Measurements from ENCODE around the gene CFAP410. TPM values are rescaled to one million over a fixed set of nuclear protein-coding genes. Genes with fewer than 3 reads are reported as not detected.
"Not testable (repeated sequence)": the region's sequence is repeated elsewhere in the genome, so short reads cannot be mapped to it uniquely, and the experiment has no call there.

CFAP410 gene
- total RNA-seq, 1 experiment from 2014 or later = 33.4 TPM

DNA sequence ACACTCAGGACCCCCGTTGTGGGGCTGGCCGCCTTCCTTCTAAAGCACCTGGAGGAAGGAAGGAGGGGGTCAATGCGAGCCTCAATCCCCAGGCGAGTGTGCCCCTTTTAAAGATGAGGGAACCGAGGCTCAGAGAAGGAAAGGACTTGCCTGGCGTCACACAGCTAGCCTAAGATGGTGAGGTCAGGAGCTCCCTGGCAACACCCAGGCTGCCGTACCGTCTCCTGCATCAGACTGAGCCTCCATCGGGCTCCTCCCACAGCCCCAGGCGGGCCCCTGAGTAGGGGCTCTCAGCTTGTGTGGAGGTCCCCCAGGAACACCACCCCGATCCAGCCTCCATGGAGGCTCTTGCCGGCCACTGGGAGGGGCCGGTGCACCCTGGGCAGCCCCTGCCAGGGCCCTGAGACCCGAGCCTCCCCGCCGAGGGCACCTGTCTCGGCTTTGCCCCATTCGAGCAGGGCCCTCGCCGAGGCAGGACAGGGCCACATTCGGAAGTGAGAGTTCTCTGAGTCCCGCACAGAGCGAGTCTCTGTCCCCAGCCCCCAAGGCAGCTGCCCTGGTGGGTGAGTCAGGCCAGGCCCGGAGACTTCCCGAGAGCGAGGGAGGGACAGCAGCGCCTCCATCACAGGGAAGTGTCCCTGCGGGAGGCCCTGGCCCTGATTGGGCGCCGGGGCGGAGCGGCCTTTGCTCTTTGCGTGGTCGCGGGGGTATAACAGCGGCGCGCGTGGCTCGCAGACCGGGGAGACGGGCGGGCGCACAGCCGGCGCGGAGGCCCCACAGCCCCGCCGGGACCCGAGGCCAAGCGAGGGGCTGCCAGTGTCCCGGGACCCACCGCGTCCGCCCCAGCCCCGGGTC is 53.8 kb downstream of the CFAP410 start, which contains the start of gene AIRE:
TSS of gene AIRE (plus strand) at position 739 of the 855 bp plus-strand sequence. CDS start 131 bp downstream, outside the sequence.
- peak; percentile 62 for DNase-seq (ENCODE audit: low read depth)

- DNase-seq (ENCODE audit: low read depth) = no peak
Observed at GRCh38 chr21:44283948-44284347, 55.2 kb downstream of the CFAP410 start.

GRCh38 chr21:44283211-44283785 is 55.9 kb downstream of the CFAP410 start:
- not testable (repeated sequence) for DNase-seq (ENCODE audit: low read depth)

- DNase-seq (ENCODE audit: low read depth) = no peak
Observed at GRCh38 chr21:44282370-44282769, 56.8 kb downstream of the CFAP410 start.

DNA sequence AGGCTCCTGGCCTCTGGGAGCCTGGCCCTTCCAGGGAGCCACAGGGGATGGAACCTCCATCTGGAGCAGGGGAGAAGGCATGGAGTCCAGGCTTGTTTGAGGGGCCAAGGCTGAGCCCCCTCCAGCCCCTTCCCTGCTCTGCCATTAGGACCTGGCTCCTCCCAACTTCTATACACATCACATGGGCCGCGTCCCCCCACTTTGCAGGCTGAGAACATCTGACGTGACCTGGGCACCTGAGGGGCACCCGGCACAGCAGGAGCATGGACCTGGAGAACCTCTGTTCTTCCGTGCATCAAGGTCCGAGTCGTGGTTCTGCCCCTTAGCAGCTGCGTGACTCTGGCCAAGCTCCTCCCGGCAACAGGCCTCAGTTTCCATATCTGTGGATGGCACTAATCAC is 57.4 kb downstream of the CFAP410 start:
- peak; percentile 22 for DNase-seq (ENCODE audit: low read depth)

GRCh38 chr21:44279354-44280260 is 59.6 kb downstream of the CFAP410 start:
- DNase-seq (ENCODE audit: low read depth) = no peak

Other genes starting within 250 kb of the CFAP410 start
- 6.4 and 14.4 TPM in 2 replicates for gene PWP2, start 232.0 kb downstream of the CFAP410 start, total RNA-seq (2014; rRNA removed; shearing (Covaris generic))
- 4.5 and 8.3 TPM in 2 replicates for gene GATD3, start 205.7 kb downstream of the CFAP410 start, total RNA-seq (2014; rRNA removed; shearing (Covaris generic))
- 0.10 TPM in 1 of 2 replicates, not detected in the other for gene ICOSLG, start 98.4 kb downstream of the CFAP410 start, total RNA-seq (2014; rRNA removed; shearing (Covaris generic))
- gene DNMT3L, start 77.5 kb downstream of the CFAP410 start, total RNA-seq (2014; rRNA removed; shearing (Covaris generic)) = not detected in 2 replicates
- gene AIRE, start 53.5 kb downstream of the CFAP410 start, total RNA-seq (2014; rRNA removed; shearing (Covaris generic)) = not detected in 2 replicates
- 129 and 226 TPM in 2 replicates for gene PFKL, start 39.3 kb downstream of the CFAP410 start, total RNA-seq (2014; rRNA removed; shearing (Covaris generic))
- 0.99 and 1.3 TPM in 2 replicates for gene TRPM2, start 14.2 kb upstream of the CFAP410 start, total RNA-seq (2014; rRNA removed; shearing (Covaris generic))
- gene LRRC3, start 116.1 kb upstream of the CFAP410 start, total RNA-seq (2014; rRNA removed; shearing (Covaris generic)) = not detected in 2 replicates
- gene KRTAP10-1, start 200.8 kb upstream of the CFAP410 start, total RNA-seq (2014; rRNA removed; shearing (Covaris generic)) = not detected in 2 replicates
- gene KRTAP10-2, start 212.1 kb upstream of the CFAP410 start, total RNA-seq (2014; rRNA removed; shearing (Covaris generic)) = not detected in 2 replicates
- not detected in 2 replicates for gene KRTAP10-3, start 219.4 kb upstream of the CFAP410 start, total RNA-seq (2014; rRNA removed; shearing (Covaris generic))
- not detected in 2 replicates for gene KRTAP10-4, start 234.3 kb upstream of the CFAP410 start, total RNA-seq (2014; rRNA removed; shearing (Covaris generic))
- gene KRTAP10-5, start 241.2 kb upstream of the CFAP410 start, total RNA-seq (2014; rRNA removed; shearing (Covaris generic)) = not detected in 2 replicates

All from M059J (cell line).